Activated CD4-positive, alpha-beta T cell treated with anti-CD3 and anti-CD28 coated beads, Interleukin-2, amount 50 U/mL, for 1 hour (primary cell): ENCODE results near the gene BOD1.

Source experiments
- DNase-seq: peaks from one replicate; pipeline ENCODE4 v3.0.0-alpha.2; 2020

BOD1 gene

GRCh38 chr5:173638126-173639040 is 21.9 kb upstream of the BOD1 start:
- no peak for DNase-seq

- DNase-seq, result no peak
Measured at GRCh38 chr5:173637340-173637739, 20.9 kb upstream of the BOD1 start.

GRCh38 chr5:173634465-173634983 is 18.1 kb upstream of the BOD1 start:
- no peak for DNase-seq

GRCh38 chr5:173633304-173633703 is 16.9 kb upstream of the BOD1 start:
- DNase-seq, result no peak

GRCh38 chr5:173631478-173631877 is 15.0 kb upstream of the BOD1 start:
- DNase-seq, result no peak

- no peak for DNase-seq
Measured at GRCh38 chr5:173630724-173631365, 14.4 kb upstream of the BOD1 start.

- no peak for DNase-seq
Measured at GRCh38 chr5:173629628-173630027, 13.2 kb upstream of the BOD1 start.

- no peak for DNase-seq
Measured at GRCh38 chr5:173628501-173628900, 12.1 kb upstream of the BOD1 start.

- no peak for DNase-seq
Measured at GRCh38 chr5:173627860-173628392, 11.5 kb upstream of the BOD1 start.

- DNase-seq, result no peak
Measured at GRCh38 chr5:173627271-173627670, 10.8 kb upstream of the BOD1 start.

- no peak for DNase-seq
Measured at GRCh38 chr5:173626505-173626820, 10.0 kb upstream of the BOD1 start.

GRCh38 chr5:173625673-173626504 is 9.4 kb upstream of the BOD1 start:
- no peak for DNase-seq

- DNase-seq, result no peak
Measured at GRCh38 chr5:173625261-173625660, 8.8 kb upstream of the BOD1 start.

GRCh38 chr5:173624282-173624681 is 7.8 kb upstream of the BOD1 start:
- DNase-seq, result no peak

GRCh38 chr5:173623789-173624188 is 7.3 kb upstream of the BOD1 start:
- DNase-seq, result no peak

- no peak for DNase-seq
Measured at GRCh38 chr5:173623296-173623771, 6.9 kb upstream of the BOD1 start.

GRCh38 chr5:173622183-173623047 is 6.0 kb upstream of the BOD1 start:
- no peak for DNase-seq

- DNase-seq, result no peak
Measured at GRCh38 chr5:173620784-173621183, 4.3 kb upstream of the BOD1 start.

- DNase-seq, result peak; percentile 34
Measured at GRCh38 chr5:173618927-173619519, 2.6 kb upstream of the BOD1 start.

GRCh38 chr5:173615884-173616576 is 420 bp downstream of the BOD1 start:
- DNase-seq, result peak; percentile 68

GRCh38 chr5:173614591-173614990 is 1.9 kb downstream of the BOD1 start:
- DNase-seq, result no peak
